DMS 273 (cell line): ENCODE results near the gene POFUT1.
"Not testable (repeated sequence)": the region's sequence is repeated elsewhere in the genome, so short reads cannot be mapped to it uniquely, and the experiment has no call there.

Experiments used
- DNase-seq: peaks from one replicate; lab custom pipeline; 2025; ENCODE audit not compliant: unreplicated experiment; lab: John Stamatoyannopoulos, UW

Gene POFUT1

GRCh38 chr20:32232326-32232886 lies 24.7 kb downstream of the POFUT1 start:
- no peak for DNase-seq

- DNase-seq: no peak
Measured at GRCh38 chr20:32233286-32233685, 25.6 kb downstream of the POFUT1 start.

- DNase-seq: no peak
Measured at GRCh38 chr20:32234135-32234808, 26.6 kb downstream of the POFUT1 start.

DNA sequence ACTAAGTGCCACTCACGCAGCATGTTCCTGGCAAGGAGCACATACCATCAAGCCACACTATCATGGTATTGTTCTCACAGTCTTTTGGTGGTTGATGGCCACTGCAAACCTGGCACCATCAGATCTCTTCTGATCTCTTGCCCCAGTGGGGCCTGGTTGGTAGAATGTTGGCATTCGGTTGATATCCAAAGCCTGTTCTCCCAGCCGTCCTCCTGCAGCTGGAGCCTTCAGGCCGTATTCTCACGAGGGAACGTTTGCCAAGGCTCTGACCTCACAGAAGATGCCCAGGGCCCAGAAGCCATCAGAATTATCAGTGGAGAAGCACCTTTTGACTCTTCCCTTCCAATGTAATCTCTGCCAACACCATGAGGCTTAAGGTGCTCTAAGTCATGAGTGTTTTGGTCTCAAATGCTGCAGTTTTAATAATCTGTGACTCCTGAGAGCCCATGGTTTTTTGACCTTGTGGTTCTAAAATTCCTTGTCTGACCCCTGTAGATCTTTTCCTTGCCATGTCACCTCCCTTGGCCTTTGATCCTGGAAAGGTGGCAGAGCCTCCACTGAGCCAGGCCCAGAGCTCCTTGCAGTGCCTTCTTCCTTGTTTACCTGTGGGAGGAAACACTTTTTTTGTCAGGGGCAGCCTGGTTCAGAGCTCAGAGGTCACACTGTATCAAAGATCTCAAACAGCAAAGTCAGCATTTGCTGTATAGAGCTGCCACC lies 27.8 kb downstream of the POFUT1 start:
- no peak for DNase-seq

- no peak for DNase-seq
Measured at GRCh38 chr20:32236048-32236533, 28.4 kb downstream of the POFUT1 start.

GRCh38 chr20:32236819-32237218 lies 29.1 kb downstream of the POFUT1 start:
- DNase-seq: no peak

- no peak for DNase-seq
Measured at GRCh38 chr20:32237419-32237818, 29.7 kb downstream of the POFUT1 start.

- DNase-seq: no peak
Measured at GRCh38 chr20:32238483-32239425, 31.1 kb downstream of the POFUT1 start.

GRCh38 chr20:32240205-32240604 lies 32.5 kb downstream of the POFUT1 start:
- DNase-seq: no peak

GRCh38 chr20:32241807-32242206 lies 34.1 kb downstream of the POFUT1 start:
- no peak for DNase-seq

DNA sequence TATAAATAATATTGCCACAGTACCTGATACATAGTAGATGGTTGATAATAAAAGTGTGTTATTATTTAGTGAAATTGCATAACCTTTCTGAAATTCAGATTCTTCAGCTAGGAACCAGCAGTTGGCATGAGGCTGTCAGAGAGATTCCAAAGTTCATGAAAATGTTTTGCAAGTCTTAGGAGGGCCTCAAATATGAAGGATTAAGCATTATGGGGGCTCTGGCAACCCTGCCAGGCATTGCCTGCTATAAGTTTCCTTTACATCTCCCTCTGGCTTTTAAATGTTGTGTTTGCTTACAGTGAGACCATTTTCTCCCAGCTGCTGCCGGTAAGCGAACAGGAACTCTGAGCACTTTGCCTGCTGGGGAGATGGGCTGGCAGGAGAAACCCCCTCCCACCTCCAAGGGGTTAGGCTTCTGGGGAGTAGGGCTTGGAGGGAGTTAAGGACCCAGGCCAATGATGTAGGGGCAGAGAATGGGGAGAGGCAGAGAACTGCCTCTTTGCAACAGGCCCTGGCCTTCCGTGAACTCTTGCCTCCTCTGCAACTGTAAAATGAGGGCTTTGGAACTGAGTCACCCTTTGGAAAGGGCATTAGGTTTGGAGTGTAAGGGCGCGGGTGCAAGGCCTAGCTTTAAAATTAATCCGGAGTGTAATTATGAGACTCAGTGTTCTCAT lies 36.6 kb downstream of the POFUT1 start:
- no peak for DNase-seq

- no peak for DNase-seq
Measured at GRCh38 chr20:32244959-32245358, 37.3 kb downstream of the POFUT1 start.

GRCh38 chr20:32246208-32246607 lies 38.5 kb downstream of the POFUT1 start:
- DNase-seq: not testable (repeated sequence)

DNA sequence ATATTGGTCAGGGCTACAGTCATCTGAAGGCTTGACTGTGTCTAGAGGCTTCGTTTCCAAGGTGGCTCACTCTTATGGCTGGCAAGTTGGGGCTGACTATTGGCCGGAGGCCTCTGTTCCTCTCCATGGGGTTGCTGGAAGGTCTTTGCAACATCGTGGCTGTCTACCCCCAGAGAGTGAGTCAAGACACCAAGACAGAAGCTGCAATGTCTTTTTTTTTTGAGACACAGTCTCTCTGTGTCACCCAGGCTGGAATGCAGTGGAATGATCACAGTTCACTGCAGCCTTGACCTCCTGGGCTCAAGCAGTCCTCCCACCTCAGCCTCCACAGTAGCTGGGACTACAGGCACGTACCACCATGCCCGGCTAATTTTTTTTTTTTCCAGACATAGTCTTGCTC lies 40.4 kb downstream of the POFUT1 start:
- no peak for DNase-seq

- DNase-seq: no peak
Measured at GRCh38 chr20:32249030-32249738, 41.5 kb downstream of the POFUT1 start.

DNA sequence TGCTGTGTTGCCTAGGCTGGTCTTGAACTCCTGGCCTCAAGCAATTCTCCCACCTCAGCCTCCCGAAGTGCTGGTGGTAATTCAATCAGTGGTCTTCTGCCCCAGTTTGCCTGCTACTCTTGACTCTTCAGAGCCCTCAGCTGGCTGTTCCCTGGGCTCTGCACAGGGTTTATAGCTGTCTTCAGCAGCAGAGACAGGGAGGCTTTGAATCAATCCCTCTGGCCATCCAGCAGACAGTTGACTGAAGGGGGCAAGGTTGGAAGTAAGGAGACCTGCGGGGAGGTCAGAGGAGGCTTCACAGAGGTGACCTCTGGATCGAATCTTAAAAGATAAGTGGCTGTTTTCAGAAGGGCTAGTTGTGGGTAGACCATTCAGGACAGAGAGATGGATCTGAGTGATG lies 43.8 kb downstream of the POFUT1 start:
- no peak for DNase-seq

DNA sequence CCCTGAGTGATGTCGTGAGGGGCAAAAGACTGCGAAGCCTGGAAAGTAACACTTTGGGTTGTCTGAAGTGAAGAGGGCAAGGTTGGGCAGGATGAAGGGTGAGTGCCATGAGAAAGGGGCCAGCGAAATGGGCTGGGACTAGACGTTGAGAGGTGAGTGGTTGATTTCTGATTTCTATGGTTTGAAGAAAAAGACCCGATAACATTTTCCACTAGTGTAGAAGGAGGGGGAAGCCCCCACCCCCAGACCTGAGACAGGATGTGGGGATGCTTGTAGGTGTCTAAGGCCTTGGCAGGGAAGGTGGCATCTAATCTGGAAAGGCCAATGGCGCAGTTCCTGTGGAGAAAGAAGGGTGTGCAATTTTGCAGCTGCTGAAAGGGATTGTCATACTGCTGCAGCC lies 44.5 kb downstream of the POFUT1 start:
- DNase-seq: no peak

DNA sequence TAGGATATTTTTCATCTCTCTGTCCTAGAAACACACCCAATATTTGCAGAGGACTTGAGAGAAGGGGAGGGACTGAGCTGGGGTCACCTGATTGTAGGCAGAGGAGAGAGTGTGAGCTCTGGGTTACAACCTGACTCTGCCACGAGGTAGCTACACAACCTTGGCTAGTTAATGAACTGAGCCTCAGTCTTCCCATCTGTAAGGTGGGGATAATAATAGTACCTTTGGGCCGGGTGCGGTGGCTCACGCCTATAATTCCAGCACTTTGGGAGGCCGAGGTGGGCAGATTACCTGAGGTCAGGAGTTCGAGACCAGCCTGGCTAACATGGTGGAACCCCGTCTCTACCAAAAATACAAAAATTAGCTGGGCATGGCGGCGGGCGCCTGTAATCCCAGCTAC lies 53.3 kb downstream of the POFUT1 start:
- not testable (repeated sequence) for DNase-seq

GRCh38 chr20:32261644-32262043 lies 54.0 kb downstream of the POFUT1 start:
- DNase-seq: no peak

GRCh38 chr20:32263398-32263954 lies 55.8 kb downstream of the POFUT1 start:
- DNase-seq: no peak
